ENCODE measurements around the gene MUS81.
A peak's percentile ranks its signal among the peaks of the same experiment; 100 is the strongest.

Gene MUS81, protein sequence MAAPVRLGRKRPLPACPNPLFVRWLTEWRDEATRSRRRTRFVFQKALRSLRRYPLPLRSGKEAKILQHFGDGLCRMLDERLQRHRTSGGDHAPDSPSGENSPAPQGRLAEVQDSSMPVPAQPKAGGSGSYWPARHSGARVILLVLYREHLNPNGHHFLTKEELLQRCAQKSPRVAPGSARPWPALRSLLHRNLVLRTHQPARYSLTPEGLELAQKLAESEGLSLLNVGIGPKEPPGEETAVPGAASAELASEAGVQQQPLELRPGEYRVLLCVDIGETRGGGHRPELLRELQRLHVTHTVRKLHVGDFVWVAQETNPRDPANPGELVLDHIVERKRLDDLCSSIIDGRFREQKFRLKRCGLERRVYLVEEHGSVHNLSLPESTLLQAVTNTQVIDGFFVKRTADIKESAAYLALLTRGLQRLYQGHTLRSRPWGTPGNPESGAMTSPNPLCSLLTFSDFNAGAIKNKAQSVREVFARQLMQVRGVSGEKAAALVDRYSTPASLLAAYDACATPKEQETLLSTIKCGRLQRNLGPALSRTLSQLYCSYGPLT

DNA sequence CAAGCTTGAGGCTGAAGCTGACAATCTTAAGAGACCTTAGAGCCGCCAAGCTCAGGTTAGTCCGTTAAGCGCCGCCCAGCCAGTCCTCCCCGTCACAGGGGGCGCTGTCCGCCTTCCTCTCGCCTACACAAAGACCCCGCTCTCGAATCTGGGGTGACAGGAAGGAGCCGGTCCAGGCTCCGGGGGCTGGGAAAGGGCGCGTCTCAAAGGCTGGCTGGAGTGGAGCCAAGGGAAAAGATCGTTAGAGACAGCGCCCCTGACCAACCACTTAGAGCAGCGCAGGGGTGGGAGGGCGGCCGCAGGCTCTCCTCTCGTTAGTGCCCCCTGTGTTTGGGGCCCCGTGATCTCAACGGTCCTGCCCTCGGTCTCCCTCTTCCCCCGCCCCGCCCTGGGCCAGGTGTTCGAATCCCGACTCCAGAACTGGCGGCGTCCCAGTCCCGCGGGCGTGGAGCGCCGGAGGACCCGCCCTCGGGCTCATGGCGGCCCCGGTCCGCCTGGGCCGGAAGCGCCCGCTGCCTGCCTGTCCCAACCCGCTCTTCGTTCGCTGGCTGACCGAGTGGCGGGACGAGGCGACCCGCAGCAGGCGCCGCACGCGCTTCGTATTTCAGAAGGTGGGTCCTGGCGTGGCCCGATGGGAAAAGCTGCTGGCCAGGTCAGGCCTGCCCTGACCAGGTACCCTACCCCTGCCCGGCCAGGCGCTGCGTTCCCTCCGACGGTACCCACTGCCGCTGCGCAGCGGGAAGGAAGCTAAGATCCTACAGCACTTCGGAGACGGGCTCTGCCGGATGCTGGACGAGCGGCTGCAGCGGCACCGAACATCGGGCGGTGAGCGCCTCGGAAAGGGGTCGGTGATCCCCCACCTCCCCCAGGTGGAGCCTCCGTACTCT is at the start of gene MUS81:
TSS of gene MUS81 (plus strand) at position 156 of the 887 bp plus-strand sequence. CDS start at position 477, 321 bp downstream.
- Histone ChIP-seq H3F3A (ENCODE audit: control insufficient read depth, insufficient read depth) (peaks cover 19% of the 10 kb centered on the region), H3K4me2 (ENCODE audit: low read length) (peak within 1 kb of the TSS; percentile 93), H3K4me3 (ENCODE audit: low read length) (peak within 1 kb of the TSS; percentile 88), H3K36me3 (ENCODE audit: control insufficient read depth, low read length) (peaks cover 69% of the 10 kb centered on the region), H3K27me3 (ENCODE audit: control insufficient read depth, low read length) (no peaks in the 10 kb centered on the region), H4K20me1 (ENCODE audit: control insufficient read depth, insufficient read depth, low read depth, low read length) (peaks cover 13% of the 10 kb centered on the region), H3K4me1 (ENCODE audit: control insufficient read depth, low read length) (peaks cover 28% of the 10 kb centered on the region), H3K79me2 (ENCODE audit: control insufficient read depth, low read length) (peaks cover 46% of the 10 kb centered on the region), H3K27ac (ENCODE audit: low read depth, low read length) (peak within 1 kb of the TSS; percentile 83), H3K9me3 (ENCODE audit: control insufficient read depth, insufficient read depth, low read length) (no peaks in the 10 kb centered on the region), H3K9me2 (replicated peaks; ENCODE audit: control insufficient read depth, low read length) (no peaks in the 10 kb centered on the region)
- TF ChIP-seq EZH2phosphoT487 (IDR thresholded peaks at IDR 0.05; ENCODE audit: borderline replicate concordance, low read length) (no peak), CTCF (IDR thresholded peaks at IDR 0.05; ENCODE audit: low read depth, low read length, poor library complexity, severe bottlenecking) (peak; percentile 96)

- TF ChIP-seq EZH2phosphoT487 (IDR thresholded peaks at IDR 0.05; ENCODE audit: borderline replicate concordance, low read length) (no peak), CTCF (IDR thresholded peaks at IDR 0.05; ENCODE audit: low read depth, low read length, poor library complexity, severe bottlenecking) (no peak)
- H3K27ac ChIP-seq (ENCODE audit: low read depth, low read length), result no peak overlapping the region
- no peaks in the 10 kb centered on the region for H3F3A ChIP-seq (ENCODE audit: control insufficient read depth, insufficient read depth)
- H3K9me3 ChIP-seq (ENCODE audit: control insufficient read depth, insufficient read depth, low read length), result no peaks in the 10 kb centered on the region
- H3K36me3 ChIP-seq (ENCODE audit: control insufficient read depth, low read length), result no peaks in the 10 kb centered on the region
- no peak overlapping the region for H3K4me3 ChIP-seq (ENCODE audit: low read length)
- H3K27me3 ChIP-seq (ENCODE audit: control insufficient read depth, low read length), result peaks cover 25% of the 10 kb centered on the region
- peaks cover 3% of the 10 kb centered on the region; the same call in 1 of the 2 replicates for H3K4me1 ChIP-seq (ENCODE audit: control insufficient read depth, low read length)
- H4K20me1 ChIP-seq (ENCODE audit: control insufficient read depth, insufficient read depth, low read depth, low read length), result no peaks in the 10 kb centered on the region
- H3K4me2 ChIP-seq (ENCODE audit: low read length), result no peak overlapping the region
- H3K79me2 ChIP-seq (ENCODE audit: control insufficient read depth, low read length), result no peaks in the 10 kb centered on the region
- no peaks in the 10 kb centered on the region for H3K9me2 ChIP-seq (replicated peaks; ENCODE audit: control insufficient read depth, low read length)
These were observed 48.3 kb upstream of the MUS81 start for GRCh38 chr11:65811764-65812475.

GRCh38 chr11:65814131-65814985 is 45.9 kb upstream of the MUS81 start:
- H3K9me3 ChIP-seq (ENCODE audit: control insufficient read depth, insufficient read depth, low read length), result no peaks in the 10 kb centered on the region
- no peaks in the 10 kb centered on the region for H3K79me2 ChIP-seq (ENCODE audit: control insufficient read depth, low read length)
- peaks cover 23% of the 10 kb centered on the region for H3K27me3 ChIP-seq (ENCODE audit: control insufficient read depth, low read length)
- no peak overlapping the region for H3K27ac ChIP-seq (ENCODE audit: low read depth, low read length)
- H3K36me3 ChIP-seq (ENCODE audit: control insufficient read depth, low read length), result no peaks in the 10 kb centered on the region
- H3K9me2 ChIP-seq (replicated peaks; ENCODE audit: control insufficient read depth, low read length), result no peaks in the 10 kb centered on the region
- H3F3A ChIP-seq (ENCODE audit: control insufficient read depth, insufficient read depth), result no peaks in the 10 kb centered on the region
- H4K20me1 ChIP-seq (ENCODE audit: control insufficient read depth, insufficient read depth, low read depth, low read length), result no peaks in the 10 kb centered on the region
- H3K4me2 ChIP-seq (ENCODE audit: low read length), result no peak overlapping the region
- peaks cover 15% of the 10 kb centered on the region for H3K4me1 ChIP-seq (ENCODE audit: control insufficient read depth, low read length)
- TF ChIP-seq EZH2phosphoT487 (IDR thresholded peaks at IDR 0.05; ENCODE audit: borderline replicate concordance, low read length) (no peak), CTCF (IDR thresholded peaks at IDR 0.05; ENCODE audit: low read depth, low read length, poor library complexity, severe bottlenecking) (no peak)
- no peak overlapping the region for H3K4me3 ChIP-seq (ENCODE audit: low read length)

Measured in DOHH2 (cell line).